ENCODE data around the gene CBX1. TPM values are rescaled to one million over a fixed set of nuclear protein-coding genes. Genes with fewer than 3 reads are reported as not detected.

The CBX1 gene
- total and polyA plus RNA-seq, 2 of the 13 experiments (the other 11 are each of a cell fraction or from before 2014, with no cell fraction given), result 17.8 to 108 TPM

DNA sequence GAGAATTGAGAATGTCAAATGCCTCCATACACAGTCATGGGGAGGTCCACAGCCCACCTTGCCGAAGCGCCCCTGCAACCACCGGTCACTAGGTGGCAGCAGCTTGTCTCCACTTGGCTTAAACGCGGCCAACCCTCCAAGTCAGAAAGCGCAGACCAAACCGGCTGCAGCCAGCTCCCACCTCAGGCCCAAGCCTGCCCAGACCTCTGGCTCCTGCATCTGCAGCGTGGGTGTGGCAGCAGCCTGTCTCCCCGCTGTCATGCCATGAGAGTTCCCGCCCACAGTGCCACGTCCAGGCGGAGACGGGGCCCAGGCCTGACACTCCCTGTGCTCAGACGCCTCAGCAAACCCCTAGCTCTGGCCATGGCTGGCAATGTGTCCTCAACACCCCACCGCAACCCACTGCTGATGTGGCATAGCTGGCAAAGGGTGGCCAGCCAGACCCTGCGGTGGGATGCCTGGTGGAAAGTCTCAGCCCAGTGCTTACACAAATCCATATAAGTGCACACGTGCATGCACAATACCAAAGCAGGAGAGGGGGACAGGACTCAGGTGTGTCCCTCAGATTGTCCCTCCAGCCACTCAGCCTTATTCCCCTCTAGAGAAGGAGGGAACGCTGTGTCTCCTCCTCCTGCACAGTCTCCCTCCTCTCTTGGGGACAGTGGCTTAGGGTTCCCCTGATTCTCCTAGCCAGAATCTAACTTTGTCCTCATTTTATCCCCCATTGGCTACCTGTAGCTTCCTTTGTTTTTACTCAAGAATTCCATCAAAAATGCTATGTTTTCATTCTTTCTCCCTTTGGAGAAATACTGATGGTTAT, 74.6 kb downstream of the CBX1 start (continued):
- TF ChIP-seq, protein P1, sequence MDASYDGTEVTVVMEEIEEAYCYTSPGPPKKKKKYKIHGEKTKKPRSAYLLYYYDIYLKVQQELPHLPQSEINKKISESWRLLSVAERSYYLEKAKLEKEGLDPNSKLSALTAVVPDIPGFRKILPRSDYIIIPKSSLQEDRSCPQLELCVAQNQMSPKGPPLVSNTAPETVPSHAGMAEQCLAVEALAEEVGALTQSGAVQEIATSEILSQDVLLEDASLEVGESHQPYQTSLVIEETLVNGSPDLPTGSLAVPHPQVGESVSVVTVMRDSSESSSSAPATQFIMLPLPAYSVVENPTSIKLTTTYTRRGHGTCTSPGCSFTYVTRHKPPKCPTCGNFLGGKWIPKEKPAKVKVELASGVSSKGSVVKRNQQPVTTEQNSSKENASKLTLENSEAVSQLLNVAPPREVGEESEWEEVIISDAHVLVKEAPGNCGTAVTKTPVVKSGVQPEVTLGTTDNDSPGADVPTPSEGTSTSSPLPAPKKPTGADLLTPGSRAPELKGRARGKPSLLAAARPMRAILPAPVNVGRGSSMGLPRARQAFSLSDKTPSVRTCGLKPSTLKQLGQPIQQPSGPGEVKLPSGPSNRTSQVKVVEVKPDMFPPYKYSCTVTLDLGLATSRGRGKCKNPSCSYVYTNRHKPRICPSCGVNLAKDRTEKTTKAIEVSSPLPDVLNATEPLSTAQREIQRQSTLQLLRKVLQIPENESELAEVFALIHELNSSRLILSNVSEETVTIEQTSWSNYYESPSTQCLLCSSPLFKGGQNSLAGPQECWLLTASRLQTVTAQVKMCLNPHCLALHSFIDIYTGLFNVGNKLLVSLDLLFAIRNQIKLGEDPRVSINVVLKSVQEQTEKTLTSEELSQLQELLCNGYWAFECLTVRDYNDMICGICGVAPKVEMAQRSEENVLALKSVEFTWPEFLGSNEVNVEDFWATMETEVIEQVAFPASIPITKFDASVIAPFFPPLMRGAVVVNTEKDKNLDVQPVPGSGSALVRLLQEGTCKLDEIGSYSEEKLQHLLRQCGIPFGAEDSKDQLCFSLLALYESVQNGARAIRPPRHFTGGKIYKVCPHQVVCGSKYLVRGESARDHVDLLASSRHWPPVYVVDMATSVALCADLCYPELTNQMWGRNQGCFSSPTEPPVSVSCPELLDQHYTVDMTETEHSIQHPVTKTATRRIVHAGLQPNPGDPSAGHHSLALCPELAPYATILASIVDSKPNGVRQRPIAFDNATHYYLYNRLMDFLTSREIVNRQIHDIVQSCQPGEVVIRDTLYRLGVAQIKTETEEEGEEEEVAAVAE (CRISPR knock-in tag; IDR thresholded peaks at IDR 0.05; ENCODE audit: borderline replicate concordance), result no peak
- TF ChIP-seq ZNF792 (CRISPR knock-in tag; IDR thresholded peaks at IDR 0.05) (no peak), ZFP41 (CRISPR knock-in tag; IDR thresholded peaks at IDR 0.05; ENCODE audit: borderline replicate concordance) (peak; percentile 3; the same call in 1 of the 2 replicates), BRD4 (CRISPR knock-in tag; IDR thresholded peaks at IDR 0.05) (no peak), PAX8 (CRISPR knock-in tag; IDR thresholded peaks at IDR 0.05; ENCODE audit: borderline replicate concordance) (peak; percentile 85; the same call in 1 of the 2 replicates), HDAC1 (CRISPR knock-in tag; IDR thresholded peaks at IDR 0.05) (no peak), SOX6 (IDR thresholded peaks at IDR 0.05) (no peak), SOX6 (CRISPR knock-in tag; IDR thresholded peaks at IDR 0.05) (0 out of 2 replicates have a peak, but pooled peaks have one; percentile 41), SMAD3 (CRISPR knock-in tag; IDR thresholded peaks at IDR 0.05) (0 out of 2 replicates have a peak, but pooled peaks have one; percentile 57), REPIN1 (CRISPR knock-in tag; IDR thresholded peaks at IDR 0.05; ENCODE audit: borderline replicate concordance, low read depth) (0 out of 2 replicates have a peak, but pooled peaks have one; percentile 60), ZNF17 (CRISPR knock-in tag; IDR thresholded peaks at IDR 0.05) (no peak), ZBTB8A (CRISPR knock-in tag; IDR thresholded peaks at IDR 0.05; ENCODE audit: borderline replicate concordance, low read depth) (no peak), NFIC (IDR thresholded peaks at IDR 0.05; ENCODE audit: low read length) (no peak), NCOR1 (IDR thresholded peaks at IDR 0.05; ENCODE audit: borderline replicate concordance, low read length) (no peak), HOXD1 (CRISPR knock-in tag; IDR thresholded peaks at IDR 0.05) (no peak), MIER2 (CRISPR knock-in tag; IDR thresholded peaks at IDR 0.05) (no peak)
- TF ChIP-seq, protein P2, sequence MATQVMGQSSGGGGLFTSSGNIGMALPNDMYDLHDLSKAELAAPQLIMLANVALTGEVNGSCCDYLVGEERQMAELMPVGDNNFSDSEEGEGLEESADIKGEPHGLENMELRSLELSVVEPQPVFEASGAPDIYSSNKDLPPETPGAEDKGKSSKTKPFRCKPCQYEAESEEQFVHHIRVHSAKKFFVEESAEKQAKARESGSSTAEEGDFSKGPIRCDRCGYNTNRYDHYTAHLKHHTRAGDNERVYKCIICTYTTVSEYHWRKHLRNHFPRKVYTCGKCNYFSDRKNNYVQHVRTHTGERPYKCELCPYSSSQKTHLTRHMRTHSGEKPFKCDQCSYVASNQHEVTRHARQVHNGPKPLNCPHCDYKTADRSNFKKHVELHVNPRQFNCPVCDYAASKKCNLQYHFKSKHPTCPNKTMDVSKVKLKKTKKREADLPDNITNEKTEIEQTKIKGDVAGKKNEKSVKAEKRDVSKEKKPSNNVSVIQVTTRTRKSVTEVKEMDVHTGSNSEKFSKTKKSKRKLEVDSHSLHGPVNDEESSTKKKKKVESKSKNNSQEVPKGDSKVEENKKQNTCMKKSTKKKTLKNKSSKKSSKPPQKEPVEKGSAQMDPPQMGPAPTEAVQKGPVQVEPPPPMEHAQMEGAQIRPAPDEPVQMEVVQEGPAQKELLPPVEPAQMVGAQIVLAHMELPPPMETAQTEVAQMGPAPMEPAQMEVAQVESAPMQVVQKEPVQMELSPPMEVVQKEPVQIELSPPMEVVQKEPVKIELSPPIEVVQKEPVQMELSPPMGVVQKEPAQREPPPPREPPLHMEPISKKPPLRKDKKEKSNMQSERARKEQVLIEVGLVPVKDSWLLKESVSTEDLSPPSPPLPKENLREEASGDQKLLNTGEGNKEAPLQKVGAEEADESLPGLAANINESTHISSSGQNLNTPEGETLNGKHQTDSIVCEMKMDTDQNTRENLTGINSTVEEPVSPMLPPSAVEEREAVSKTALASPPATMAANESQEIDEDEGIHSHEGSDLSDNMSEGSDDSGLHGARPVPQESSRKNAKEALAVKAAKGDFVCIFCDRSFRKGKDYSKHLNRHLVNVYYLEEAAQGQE (IDR thresholded peaks at IDR 0.05; ENCODE audit: borderline replicate concordance in 1 of 2, low read depth in 1 of 2, low read length in 2 of 2), result no peak
- TF ChIP-seq, protein P3, sequence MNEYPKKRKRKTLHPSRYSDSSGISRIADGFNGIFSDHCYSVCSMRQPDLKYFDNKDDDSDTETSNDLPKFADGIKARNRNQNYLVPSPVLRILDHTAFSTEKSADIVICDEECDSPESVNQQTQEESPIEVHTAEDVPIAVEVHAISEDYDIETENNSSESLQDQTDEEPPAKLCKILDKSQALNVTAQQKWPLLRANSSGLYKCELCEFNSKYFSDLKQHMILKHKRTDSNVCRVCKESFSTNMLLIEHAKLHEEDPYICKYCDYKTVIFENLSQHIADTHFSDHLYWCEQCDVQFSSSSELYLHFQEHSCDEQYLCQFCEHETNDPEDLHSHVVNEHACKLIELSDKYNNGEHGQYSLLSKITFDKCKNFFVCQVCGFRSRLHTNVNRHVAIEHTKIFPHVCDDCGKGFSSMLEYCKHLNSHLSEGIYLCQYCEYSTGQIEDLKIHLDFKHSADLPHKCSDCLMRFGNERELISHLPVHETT (CRISPR knock-in tag; conservative IDR thresholded peaks at IDR 0.05), result 0 out of 2 replicates have a peak, but pooled peaks have one; percentile 35
- TF ChIP-seq, protein P4, sequence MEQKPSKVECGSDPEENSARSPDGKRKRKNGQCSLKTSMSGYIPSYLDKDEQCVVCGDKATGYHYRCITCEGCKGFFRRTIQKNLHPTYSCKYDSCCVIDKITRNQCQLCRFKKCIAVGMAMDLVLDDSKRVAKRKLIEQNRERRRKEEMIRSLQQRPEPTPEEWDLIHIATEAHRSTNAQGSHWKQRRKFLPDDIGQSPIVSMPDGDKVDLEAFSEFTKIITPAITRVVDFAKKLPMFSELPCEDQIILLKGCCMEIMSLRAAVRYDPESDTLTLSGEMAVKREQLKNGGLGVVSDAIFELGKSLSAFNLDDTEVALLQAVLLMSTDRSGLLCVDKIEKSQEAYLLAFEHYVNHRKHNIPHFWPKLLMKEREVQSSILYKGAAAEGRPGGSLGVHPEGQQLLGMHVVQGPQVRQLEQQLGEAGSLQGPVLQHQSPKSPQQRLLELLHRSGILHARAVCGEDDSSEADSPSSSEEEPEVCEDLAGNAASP (CRISPR knock-in tag; IDR thresholded peaks at IDR 0.05; ENCODE audit: borderline replicate concordance), result 0 out of 2 replicates have a peak, but pooled peaks have one; percentile 26
